ENCODE data around the gene PARD3B. TPM values are rescaled to one million over a fixed set of nuclear protein-coding genes. Genes with fewer than 3 reads are reported as not detected.

Gene PARD3B
- total RNA-seq, 1 donor from 2014 or later = 29.7 TPM

- Mint-ChIP-seq H3K27me3 (no peaks in the 10 kb centered on the region), H3K27ac (no peak overlapping the region), H3K4me3 (ENCODE audit: low read depth) (no peak overlapping the region), H3K36me3 (ENCODE audit: insufficient read depth) (no peaks in the 10 kb centered on the region), H3K9me3 (ENCODE audit: low read depth) (no peaks in the 10 kb centered on the region), H3K4me1 (ENCODE audit: low read depth) (no peaks in the 10 kb centered on the region)
- no peak for DNase-seq (ENCODE audit: low spot score, unreplicated experiment)
- TF ChIP-seq CTCF (IDR thresholded peaks at IDR 0.05; ENCODE audit: unreplicated experiment) = no peak
Measured at GRCh38 chr2:204530464-204530805, 14.8 kb upstream of the PARD3B start.

GRCh38 chr2:204533629-204534370, 11.5 kb upstream of the PARD3B start:
- no peak for DNase-seq (ENCODE audit: low spot score, unreplicated experiment)
- no peaks in the 10 kb centered on the region for H3K36me3 Mint-ChIP-seq (ENCODE audit: insufficient read depth)
- H3K4me1 Mint-ChIP-seq (ENCODE audit: low read depth) = no peaks in the 10 kb centered on the region
- H3K27ac Mint-ChIP-seq = no peak overlapping the region
- no peaks in the 10 kb centered on the region for H3K27me3 Mint-ChIP-seq
- no peaks in the 10 kb centered on the region for H3K9me3 Mint-ChIP-seq (ENCODE audit: low read depth)
- no peak overlapping the region for H3K4me3 Mint-ChIP-seq (ENCODE audit: low read depth)
- TF ChIP-seq CTCF (IDR thresholded peaks at IDR 0.05; ENCODE audit: unreplicated experiment) = no peak

- TF ChIP-seq CTCF (IDR thresholded peaks at IDR 0.05; ENCODE audit: unreplicated experiment) = no peak
- Mint-ChIP-seq H3K36me3 (ENCODE audit: insufficient read depth) (no peaks in the 10 kb centered on the region), H3K9me3 (ENCODE audit: low read depth) (no peaks in the 10 kb centered on the region), H3K27me3 (no peaks in the 10 kb centered on the region), H3K4me3 (ENCODE audit: low read depth) (no peak overlapping the region), H3K4me1 (ENCODE audit: low read depth) (no peaks in the 10 kb centered on the region), H3K27ac (no peak overlapping the region)
- DNase-seq (ENCODE audit: low spot score, unreplicated experiment) = no peak
Measured at GRCh38 chr2:204535356-204535755, 9.9 kb upstream of the PARD3B start.

GRCh38 chr2:204535764-204536163, 9.5 kb upstream of the PARD3B start:
- H3K36me3 Mint-ChIP-seq (ENCODE audit: insufficient read depth) = no peaks in the 10 kb centered on the region
- DNase-seq (ENCODE audit: low spot score, unreplicated experiment) = no peak
- H3K27ac Mint-ChIP-seq = no peak overlapping the region
- no peak for TF ChIP-seq CTCF (IDR thresholded peaks at IDR 0.05; ENCODE audit: unreplicated experiment)
- H3K4me1 Mint-ChIP-seq (ENCODE audit: low read depth) = no peaks in the 10 kb centered on the region
- H3K9me3 Mint-ChIP-seq (ENCODE audit: low read depth) = no peaks in the 10 kb centered on the region
- H3K27me3 Mint-ChIP-seq = no peaks in the 10 kb centered on the region
- H3K4me3 Mint-ChIP-seq (ENCODE audit: low read depth) = no peak overlapping the region

- TF ChIP-seq CTCF (IDR thresholded peaks at IDR 0.05; ENCODE audit: unreplicated experiment) = no peak
- H3K27me3 Mint-ChIP-seq = peaks cover 3% of the 10 kb centered on the region
- no peaks in the 10 kb centered on the region for H3K9me3 Mint-ChIP-seq (ENCODE audit: low read depth)
- H3K36me3 Mint-ChIP-seq (ENCODE audit: insufficient read depth) = no peaks in the 10 kb centered on the region
- no peaks in the 10 kb centered on the region for H3K4me1 Mint-ChIP-seq (ENCODE audit: low read depth)
- no peak for DNase-seq (ENCODE audit: low spot score, unreplicated experiment)
- no peak overlapping the region for H3K27ac Mint-ChIP-seq
- H3K4me3 Mint-ChIP-seq (ENCODE audit: low read depth) = no peak overlapping the region
Measured at GRCh38 chr2:204538182-204539018, 6.9 kb upstream of the PARD3B start.

Measured in progenitor cell of endocrine pancreas (in vitro differentiated cells).